Activated naive CD4-positive, alpha-beta T cell treated with anti-CD3 and anti-CD28 coated beads, Interleukin-2, amount 50 U/mL, for 72 hours (primary cell): ENCODE results near the gene RNF6. TPM values are rescaled to one million over a fixed set of nuclear protein-coding genes. Genes with fewer than 3 reads are reported as not detected.

Source experiments
- ATAC-seq, 2 donors: fragments of 150-1000 bp; cut with Tn5 transposase; 2 replicates each; pipeline ENCODE4 v1.10.0; 2021; ENCODE audit warnings: mild to moderate bottlenecking in 2 of 2, moderate library complexity in 2 of 2
- DNase-seq, 2 donors: peaks; one replicate each; pipeline ENCODE4 v3.0.0; 2021 to 2022; ENCODE audit warnings: low spot score in 2 of 2
- H3K27ac Mint-ChIP-seq, 2 donors: one replicate each; pipeline ENCODE4 v1.8.0; 2022; ENCODE audit warnings: mild to moderate bottlenecking in 2 of 2, mixed read lengths in 2 of 2
- H3K36me3 Mint-ChIP-seq, 2 donors: one replicate each; pipeline ENCODE4 v1.8.0; 2022; ENCODE audit warnings: mixed read lengths in 2 of 2
- H3K9me3 Mint-ChIP-seq, 2 donors: one replicate each; pipeline ENCODE4 v1.8.0; 2022; ENCODE audit warnings: mixed read lengths in 2 of 2
- total RNA-seq, 2 donors: library from RNA; stranded (reverse); gene quantifications; one replicate each; pipeline ENCODE4 v1.2.3, GENCODE V29; 2022

The RNF6 gene
- total RNA-seq, 2 donors from 2014 or later = 32.7 to 35.1 TPM

GRCh38 chr13:26236296-26236695 is 14.2 kb upstream of the RNF6 start:
- DNase-seq (no peak), ATAC-seq (no peak)
- no peaks in the 10 kb centered on the region for H3K36me3 Mint-ChIP-seq
- no peaks in the 10 kb centered on the region for H3K9me3 Mint-ChIP-seq
- H3K27ac Mint-ChIP-seq = no peak overlapping the region

DNA sequence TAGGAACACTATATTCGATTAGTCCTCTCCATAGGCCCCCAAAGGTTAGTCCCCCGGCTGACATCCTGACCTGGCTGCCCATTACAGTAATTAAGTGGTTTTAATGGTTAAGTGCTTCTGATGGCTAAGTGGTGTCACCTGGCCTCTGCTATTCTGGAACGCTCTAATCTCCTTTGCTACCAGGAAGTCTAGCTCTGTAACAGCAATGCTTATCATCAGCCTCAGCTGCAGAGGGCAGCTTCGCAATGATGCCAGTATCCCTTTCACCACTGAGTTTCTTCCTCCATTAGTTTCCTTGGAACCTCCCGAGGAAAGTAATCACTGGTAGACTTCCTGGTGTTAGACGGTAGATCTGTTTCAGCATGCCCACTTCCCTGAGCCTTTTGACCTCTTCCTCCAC is 8.6 kb upstream of the RNF6 start:
- Mint-ChIP-seq H3K36me3 (no peaks in the 10 kb centered on the region), H3K27ac (no peak overlapping the region)
- DNase-seq = no peak

GRCh38 chr13:26229080-26229615 is 7.0 kb upstream of the RNF6 start:
- no peaks in the 10 kb centered on the region for H3K36me3 Mint-ChIP-seq
- DNase-seq (no peak), ATAC-seq (no peak)
- no peak overlapping the region for H3K27ac Mint-ChIP-seq
- H3K9me3 Mint-ChIP-seq = no peaks in the 10 kb centered on the region

More for the DNA sequence above, 8.6 kb upstream of the RNF6 start:
- ATAC-seq = no peak
- H3K9me3 Mint-ChIP-seq = no peaks in the 10 kb centered on the region

DNA sequence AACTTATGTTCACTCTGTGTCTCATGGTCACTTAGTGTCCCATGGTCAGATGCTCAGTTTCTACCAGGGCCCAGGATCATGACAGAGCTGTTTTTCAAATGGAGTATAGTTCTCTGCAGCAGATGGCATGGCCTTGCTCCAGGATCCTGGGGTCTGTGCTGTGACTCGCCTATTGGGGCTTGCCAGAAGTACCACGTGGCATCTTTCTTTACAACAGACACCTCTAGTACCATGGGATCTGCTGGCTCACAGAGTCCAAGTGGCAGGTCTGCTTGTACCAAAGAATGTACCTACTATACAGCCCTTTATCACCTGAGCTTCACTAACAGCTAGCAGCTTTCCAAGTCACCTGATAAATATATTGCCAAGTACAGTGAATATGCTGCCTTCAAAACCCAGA is 6.0 kb upstream of the RNF6 start:
- H3K9me3 Mint-ChIP-seq = no peaks in the 10 kb centered on the region
- DNase-seq (no peak), ATAC-seq (no peak)
- H3K27ac Mint-ChIP-seq = no peak overlapping the region
- peaks cover 0 to 6% of the 10 kb centered on the region in 2 donors for H3K36me3 Mint-ChIP-seq

DNA sequence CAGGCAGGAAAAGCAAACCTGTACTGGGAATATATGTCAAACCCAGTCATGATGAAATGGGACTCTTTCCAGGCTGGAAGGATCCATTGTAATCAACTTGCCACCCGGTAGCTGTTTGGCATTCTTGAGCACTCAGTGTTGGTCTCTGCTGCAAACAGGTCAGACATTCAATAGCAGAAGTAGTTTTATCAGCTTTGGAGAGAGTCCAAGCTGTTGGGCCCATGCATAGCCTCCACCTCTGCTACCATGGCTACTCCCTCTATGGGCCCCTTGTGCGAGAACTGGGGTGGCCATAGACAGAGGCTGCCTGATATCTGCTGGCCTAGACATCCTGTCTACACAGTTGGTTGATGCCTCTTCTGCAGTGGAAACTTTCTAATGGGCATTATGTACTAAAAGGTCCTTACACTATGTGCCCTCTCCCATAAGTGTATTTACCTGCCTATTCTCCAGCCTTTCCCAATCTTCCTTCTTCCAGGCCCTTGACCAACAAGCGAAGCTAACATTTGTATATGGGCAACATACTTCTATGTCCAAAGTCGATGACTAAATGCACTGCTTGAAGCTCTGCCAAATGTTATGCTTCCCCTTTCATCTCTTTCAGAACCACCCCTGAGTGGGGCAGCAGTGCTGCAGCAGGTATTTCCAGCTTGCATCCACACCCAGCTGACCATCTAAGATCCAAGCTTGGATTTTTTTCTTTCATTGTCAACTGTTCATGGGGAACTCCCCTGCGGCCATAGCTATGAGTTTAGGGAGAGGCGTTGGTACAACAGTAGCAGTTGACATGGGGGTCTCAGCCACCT is 5.3 kb upstream of the RNF6 start:
- Mint-ChIP-seq H3K27ac (no peak overlapping the region), H3K9me3 (no peaks in the 10 kb centered on the region), H3K36me3 (peaks cover 0 to 13% of the 10 kb centered on the region in 2 donors)
- no peak for DNase-seq
- ATAC-seq = no peak

- Mint-ChIP-seq H3K9me3 (no peaks in the 10 kb centered on the region), H3K36me3 (peaks cover 6 to 22% of the 10 kb centered on the region in 2 donors), H3K27ac (no peak overlapping the region)
- DNase-seq (no peak), ATAC-seq (no peak)
Observed at GRCh38 chr13:26225896-26226617, 3.9 kb upstream of the RNF6 start.

DNA sequence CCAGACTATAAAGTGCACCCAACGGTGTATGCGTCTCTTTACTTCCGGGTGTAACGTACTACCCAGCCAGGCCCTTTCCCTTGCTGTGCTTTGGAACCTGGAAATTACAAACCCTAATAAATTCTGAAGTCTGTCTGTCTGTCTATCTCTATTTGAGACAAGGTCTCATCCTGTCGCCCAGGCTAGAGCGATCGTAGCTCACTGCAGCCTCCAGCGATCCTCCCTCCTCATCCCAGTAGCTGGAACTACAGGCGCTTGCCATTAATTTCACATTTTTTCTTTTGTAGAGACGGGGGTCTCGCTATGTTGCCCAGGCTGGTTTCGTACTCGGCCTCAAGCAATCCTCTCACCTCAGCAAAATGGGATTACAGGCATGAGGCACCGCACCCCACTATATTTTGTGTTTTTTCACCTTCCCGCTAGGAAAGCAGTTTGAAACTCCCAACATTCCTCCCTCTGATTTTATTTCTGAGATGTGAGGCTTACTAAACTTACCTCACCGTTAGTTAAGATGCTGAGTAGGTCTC is 469 bp upstream of the RNF6 start:
- ATAC-seq (peak; percentile 44 to 59), DNase-seq (no peak)
- Mint-ChIP-seq H3K9me3 (no peaks in the 10 kb centered on the region), H3K36me3 (peaks cover 20 to 32% of the 10 kb centered on the region in 2 donors), H3K27ac (peak overlapping the region; percentile 90 to 99)

GRCh38 chr13:26221399-26221720 is 754 bp downstream of the RNF6 start:
- H3K36me3 Mint-ChIP-seq = peaks cover 26 to 36% of the 10 kb centered on the region in 2 donors
- peak; percentile 34 to 54 for ATAC-seq
- H3K9me3 Mint-ChIP-seq = no peaks in the 10 kb centered on the region
- no peak for DNase-seq
- peak overlapping the region; percentile 90 to 99 for H3K27ac Mint-ChIP-seq

DNA sequence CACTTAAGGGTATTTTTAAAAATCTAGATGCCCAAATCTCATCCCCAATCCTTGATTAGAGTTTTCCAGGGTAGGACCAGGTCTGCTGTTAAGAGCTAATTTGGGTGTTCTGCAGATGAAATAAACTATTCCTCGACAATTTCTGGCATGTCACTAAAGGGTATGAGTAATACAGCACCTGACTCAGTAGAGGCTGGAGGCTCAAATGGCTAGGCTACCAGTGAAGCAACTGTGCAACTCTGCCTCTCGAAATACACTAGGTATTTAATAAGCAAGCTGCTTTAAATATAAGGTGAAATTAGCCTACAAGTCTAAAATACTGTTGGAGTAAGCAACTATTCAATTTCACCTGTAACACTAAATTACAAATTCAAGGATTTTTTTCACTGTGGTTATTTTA is 1.5 kb downstream of the RNF6 start:
- DNase-seq = no peak
- H3K27ac Mint-ChIP-seq = peak overlapping the region in 1 of 2 donors; percentile 90

DNA sequence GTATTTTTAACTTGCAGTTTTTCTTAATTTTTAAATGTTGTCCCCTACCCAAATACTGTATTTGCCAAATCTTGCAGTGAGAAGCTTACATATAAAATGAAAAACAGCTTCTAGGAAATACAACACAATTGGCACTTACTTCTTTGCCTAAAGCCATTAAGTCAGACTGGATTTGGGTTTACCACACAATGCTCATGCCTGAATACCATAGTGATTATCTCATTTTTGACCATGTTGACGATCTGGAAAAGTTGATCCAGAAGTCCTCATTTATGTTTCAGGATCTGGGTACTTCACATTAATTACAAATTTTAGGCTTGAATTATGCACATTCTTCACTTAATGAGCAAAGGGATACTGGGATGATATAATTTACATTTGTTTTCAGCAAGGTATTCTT is 2.4 kb downstream of the RNF6 start:
- ATAC-seq (no peak), DNase-seq (no peak)
- Mint-ChIP-seq H3K27ac (peak overlapping the region in 1 of 2 donors; percentile 90), H3K9me3 (no peaks in the 10 kb centered on the region), H3K36me3 (peaks cover 34 to 43% of the 10 kb centered on the region in 2 donors)

More for the DNA sequence above, 1.5 kb downstream of the RNF6 start:
- no peak for ATAC-seq
- Mint-ChIP-seq H3K9me3 (no peaks in the 10 kb centered on the region), H3K36me3 (peaks cover 26 to 36% of the 10 kb centered on the region in 2 donors)

GRCh38 chr13:26216042-26216441 is 6.1 kb downstream of the RNF6 start:
- no peak for ATAC-seq
- no peaks in the 10 kb centered on the region for H3K9me3 Mint-ChIP-seq
- H3K36me3 Mint-ChIP-seq = peaks cover 36 to 43% of the 10 kb centered on the region in 2 donors
- no peak for DNase-seq
- H3K27ac Mint-ChIP-seq = no peak overlapping the region

DNA sequence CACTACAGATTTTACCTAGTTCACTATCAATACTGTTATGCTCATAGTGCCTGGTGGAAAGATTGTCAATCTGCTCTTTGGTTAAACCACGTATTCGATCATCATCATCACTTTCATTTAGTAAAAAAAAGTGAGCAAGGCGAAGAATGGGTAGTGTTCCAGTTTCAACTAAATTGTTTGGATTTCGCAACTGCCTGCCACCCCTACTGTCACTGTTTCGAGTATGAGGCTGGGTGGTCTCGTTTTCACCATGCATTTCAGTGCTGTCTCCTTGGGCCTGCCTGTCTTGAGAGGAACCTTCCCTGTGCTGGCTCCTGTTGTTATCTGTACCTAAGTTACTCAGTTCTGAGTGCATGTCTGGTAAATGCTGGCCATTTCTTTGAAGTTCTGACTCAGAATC is 8.1 kb downstream of the RNF6 start:
- ATAC-seq = no peak
- H3K27ac Mint-ChIP-seq = no peak overlapping the region
- no peak for DNase-seq
- no peaks in the 10 kb centered on the region for H3K9me3 Mint-ChIP-seq
- H3K36me3 Mint-ChIP-seq = peaks cover 26 to 35% of the 10 kb centered on the region in 2 donors

DNA sequence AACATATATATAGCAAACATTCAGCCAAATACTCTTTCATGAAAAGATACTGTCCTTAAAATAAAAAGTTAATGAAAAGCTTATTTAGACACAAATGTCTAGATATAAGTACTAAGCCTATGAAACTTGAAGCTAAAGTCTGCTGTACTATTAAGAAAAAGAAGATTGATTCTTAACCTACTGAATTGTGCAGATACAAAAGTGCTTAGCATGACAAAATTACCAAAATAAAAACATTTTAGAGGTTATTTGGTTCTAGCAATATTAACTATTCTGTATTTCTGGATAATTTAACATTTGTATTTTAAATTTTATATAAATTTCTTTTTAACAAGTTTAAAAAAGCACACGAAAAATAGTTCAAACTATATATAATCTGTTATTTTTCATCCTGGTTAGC is 8.8 kb downstream of the RNF6 start:
- H3K9me3 Mint-ChIP-seq = no peaks in the 10 kb centered on the region
- no peak for DNase-seq
- no peak for ATAC-seq
- H3K27ac Mint-ChIP-seq = no peak overlapping the region
- peaks cover 26 to 31% of the 10 kb centered on the region in 2 donors for H3K36me3 Mint-ChIP-seq

GRCh38 chr13:26208287-26208686 is 13.8 kb downstream of the RNF6 start:
- H3K9me3 Mint-ChIP-seq = no peaks in the 10 kb centered on the region
- no peak for DNase-seq
- no peak overlapping the region for H3K27ac Mint-ChIP-seq
- no peak for ATAC-seq
- H3K36me3 Mint-ChIP-seq = peaks cover 6 to 8% of the 10 kb centered on the region in 2 donors

- no peak for DNase-seq
- ATAC-seq = no peak
- Mint-ChIP-seq H3K36me3 (peaks cover 3% of the 10 kb centered on the region in 2 donors), H3K9me3 (peaks cover 2% of the 10 kb centered on the region in 2 donors), H3K27ac (no peak overlapping the region)
Observed at GRCh38 chr13:26202365-26202972, 19.6 kb downstream of the RNF6 start.

- Mint-ChIP-seq H3K9me3 (peaks cover 4 to 8% of the 10 kb centered on the region in 2 donors), H3K27ac (no peak overlapping the region), H3K36me3 (peaks cover 7 to 8% of the 10 kb centered on the region in 2 donors)
- no peak for DNase-seq
- no peak for ATAC-seq
Observed at GRCh38 chr13:26200811-26201210, 21.3 kb downstream of the RNF6 start.

DNA sequence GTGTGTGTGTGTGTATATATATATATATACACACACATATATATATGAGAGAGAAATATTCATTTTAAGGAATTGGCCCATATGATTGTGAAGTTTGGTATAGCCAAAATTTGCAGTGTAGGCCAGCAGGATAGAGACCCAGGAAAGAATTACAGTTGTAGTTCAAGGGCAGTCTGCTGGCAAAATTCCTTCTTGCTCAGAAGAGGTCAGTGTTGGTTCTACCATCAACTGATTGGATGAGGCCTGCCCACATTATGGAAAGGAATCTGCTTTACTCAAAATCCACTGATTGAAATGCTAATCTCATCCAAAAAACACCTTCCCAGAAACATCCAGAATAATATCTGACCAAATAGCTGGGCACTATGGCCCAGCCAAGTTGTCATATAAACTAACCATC is 24.0 kb downstream of the RNF6 start:
- DNase-seq (no peak), ATAC-seq (no peak)
- H3K36me3 Mint-ChIP-seq = peaks cover 19% of the 10 kb centered on the region in 2 donors
- peaks cover 4 to 17% of the 10 kb centered on the region in 2 donors for H3K9me3 Mint-ChIP-seq
- H3K27ac Mint-ChIP-seq = no peak overlapping the region
